Activated T-helper 1 cell treated with anti-CD3 and anti-CD28 coated beads, Interleukin-2, amount 50 U/mL, for 16 hours (primary cell): ENCODE measurements around the gene BMP4.
"Not testable (repeated sequence)": the region's sequence is repeated elsewhere in the genome, so short reads cannot be mapped to it uniquely, and the experiment has no call there.

Experiments
- DNase-seq, 2 donors: peaks; one replicate each; pipeline ENCODE4 v3.0.0-alpha.2; 2020; ENCODE audit warnings: low read depth in 1 of 2, low spot score in 1 of 2

Gene BMP4

DNA sequence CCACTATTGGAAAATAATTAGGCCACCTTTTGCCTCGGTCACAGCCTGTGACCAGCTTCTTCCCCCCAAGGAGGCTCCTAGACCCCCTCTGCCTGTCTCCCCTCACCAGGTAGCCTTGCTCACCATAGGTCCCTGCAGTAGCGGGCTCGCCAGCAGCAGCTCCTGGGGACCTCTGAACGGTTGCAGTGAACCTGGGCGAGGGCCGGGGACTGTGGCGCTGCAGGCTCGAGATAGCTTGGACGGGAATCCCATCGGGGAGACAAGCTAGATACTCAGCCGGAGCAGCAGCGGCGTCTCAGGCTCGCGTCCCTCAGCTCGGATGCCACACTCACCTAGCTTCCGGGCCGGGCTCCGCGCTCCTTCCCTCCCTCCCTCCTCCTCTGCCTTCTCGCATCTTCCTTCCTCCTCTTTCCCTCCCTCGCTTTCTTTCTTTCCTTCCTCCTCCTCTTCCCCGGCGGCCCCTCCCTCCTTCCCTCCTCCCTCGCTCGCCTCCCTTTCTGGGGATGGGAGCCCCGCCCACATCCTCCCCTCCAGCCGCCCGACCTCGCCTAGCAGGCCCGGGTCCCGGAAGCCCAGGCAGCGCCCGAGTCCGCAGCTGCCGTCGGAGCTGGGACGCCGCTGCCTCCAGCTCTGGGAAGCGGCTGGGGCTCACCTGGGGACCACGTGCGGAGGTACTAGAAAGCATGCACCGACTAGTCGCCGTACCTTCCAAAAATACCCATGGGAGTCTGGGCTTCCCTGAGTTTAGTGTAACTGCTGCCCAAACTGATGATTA is at the start of gene BMP4:
BMP4 (minus strand) TSS at position 399 of the 775 bp plus-strand sequence. CDS start 4,603 bp downstream, outside the sequence.
- DNase-seq = no peak

DNA sequence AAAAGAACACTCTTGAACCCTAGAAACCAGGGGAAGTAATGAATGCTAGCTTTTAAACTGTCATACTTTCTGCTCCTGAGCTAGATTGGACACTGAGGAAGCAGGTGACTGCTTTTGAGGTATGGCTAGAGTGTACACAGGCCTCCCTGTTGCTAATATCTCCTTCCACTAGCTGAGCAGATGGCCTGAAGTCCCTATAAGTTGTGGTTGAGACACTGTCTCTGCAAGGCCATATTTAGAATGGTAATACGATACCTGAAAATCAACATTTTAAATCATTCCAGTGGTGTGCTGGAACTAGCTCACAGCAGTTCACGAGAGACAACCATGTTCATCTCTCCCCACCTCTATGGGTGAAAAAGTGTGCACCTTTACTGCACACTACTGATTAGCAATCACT is 46.4 kb upstream of the BMP4 start:
- DNase-seq = no peak

DNA sequence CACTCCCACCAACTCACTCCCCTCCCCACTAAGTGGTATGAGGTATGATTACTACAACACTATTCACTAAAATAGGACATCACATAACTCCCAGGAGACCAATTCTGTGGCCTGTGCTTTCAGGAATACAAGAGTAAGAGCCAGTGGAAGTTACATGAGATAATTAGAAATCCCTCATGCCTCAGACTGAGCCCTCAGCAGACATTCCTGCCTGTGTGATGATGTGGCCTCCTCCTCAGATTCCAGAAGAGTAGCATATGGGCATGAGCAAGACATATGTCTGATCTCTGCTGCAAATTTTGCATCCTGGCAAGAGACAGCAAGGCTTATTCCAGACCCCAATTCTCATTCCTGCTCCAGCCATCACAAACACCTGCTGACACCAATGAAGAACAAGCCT is 46.0 kb upstream of the BMP4 start:
- no peak for DNase-seq

DNA sequence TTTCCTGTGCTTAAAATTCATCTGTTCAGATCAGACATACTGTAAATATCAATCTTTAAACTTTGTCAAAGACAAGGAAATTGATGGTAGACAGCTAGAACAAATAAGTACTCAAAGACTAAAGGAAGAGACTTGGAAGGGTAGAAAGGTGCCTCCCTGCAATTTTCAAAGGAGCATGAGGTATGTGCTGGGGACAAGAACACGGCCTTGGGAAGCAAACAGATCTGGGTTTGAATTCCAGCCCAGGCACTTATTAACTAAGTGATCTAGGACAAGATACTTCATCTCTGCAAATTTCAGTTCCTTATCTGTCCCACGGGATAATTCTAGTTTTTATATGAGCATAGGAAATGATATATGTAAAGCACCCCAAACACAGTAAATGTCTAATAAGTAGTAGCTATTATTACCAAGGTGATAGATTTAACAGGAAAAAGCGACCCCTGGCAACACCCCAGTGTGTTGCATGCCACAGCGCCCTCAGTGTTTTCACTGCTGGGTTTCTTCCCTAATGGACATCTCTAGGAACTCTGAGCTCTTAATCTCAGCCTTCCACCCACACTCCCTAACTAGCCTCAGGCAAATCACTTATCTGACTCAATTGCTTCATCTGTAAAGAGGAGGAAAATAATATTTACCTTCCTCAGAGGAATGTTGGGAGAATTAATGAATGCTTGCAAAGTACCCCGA is 44.7 kb upstream of the BMP4 start:
- no peak for DNase-seq

DNA sequence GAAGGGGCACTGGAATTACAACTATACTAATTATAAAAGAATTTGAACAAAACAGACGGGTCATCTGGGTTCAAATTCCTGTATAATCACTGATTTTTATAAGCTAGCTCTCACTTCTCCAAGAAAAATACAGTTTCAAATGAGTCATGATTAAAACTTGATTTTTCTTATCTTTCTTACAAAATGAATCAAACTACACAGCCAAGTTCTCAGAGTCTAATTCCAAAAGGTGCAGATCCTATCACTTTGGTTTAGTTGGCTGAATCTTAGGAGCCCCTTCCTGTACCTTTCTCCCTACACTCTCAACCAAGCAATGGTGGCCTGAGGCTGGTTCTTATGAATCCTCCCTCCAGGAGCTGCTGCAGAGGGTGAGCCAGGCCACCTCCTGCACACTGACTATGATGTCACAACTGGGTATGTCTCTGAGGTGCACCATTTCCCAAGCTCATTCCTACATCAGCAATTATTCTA is 43.8 kb upstream of the BMP4 start:
- no peak for DNase-seq

DNA sequence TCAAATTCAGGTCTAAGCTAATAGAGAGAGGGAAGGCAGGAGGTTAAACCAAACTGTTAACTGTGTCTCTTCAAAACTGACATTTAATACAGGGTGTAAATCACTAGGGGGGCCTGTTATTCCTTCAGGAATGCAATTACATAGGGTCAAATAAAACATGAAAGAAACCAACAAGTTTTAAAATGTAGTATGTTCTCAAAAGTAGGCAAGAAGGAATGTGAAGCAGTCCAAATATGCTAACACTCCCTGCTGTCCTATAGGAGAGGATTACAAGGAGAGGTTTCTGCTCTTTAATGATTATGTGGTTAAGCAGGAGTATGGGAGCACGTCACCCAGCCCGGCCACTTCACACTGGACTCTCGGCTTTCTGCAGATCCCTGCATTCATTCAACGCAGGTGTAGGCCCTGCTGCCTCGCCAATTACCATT is 42.5 kb upstream of the BMP4 start:
- no peak for DNase-seq

DNA sequence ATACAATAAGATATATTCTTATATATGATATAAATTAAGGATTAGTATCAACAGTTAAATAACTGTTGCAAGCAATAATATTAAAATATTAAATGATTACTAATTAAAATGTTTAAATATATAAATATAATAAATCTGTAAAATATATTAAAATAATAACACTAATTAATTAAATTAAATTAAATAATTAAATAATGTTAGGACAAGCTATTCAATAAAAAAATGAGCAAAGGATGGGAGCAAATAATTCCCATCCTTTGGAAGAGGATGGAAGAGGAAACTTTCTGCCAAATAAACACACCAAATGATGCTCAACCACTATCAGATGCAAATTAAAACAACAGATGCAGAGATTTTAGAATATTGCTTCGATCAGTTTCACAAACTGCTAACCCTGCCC is 39.4 kb upstream of the BMP4 start:
- no peak for DNase-seq

DNA sequence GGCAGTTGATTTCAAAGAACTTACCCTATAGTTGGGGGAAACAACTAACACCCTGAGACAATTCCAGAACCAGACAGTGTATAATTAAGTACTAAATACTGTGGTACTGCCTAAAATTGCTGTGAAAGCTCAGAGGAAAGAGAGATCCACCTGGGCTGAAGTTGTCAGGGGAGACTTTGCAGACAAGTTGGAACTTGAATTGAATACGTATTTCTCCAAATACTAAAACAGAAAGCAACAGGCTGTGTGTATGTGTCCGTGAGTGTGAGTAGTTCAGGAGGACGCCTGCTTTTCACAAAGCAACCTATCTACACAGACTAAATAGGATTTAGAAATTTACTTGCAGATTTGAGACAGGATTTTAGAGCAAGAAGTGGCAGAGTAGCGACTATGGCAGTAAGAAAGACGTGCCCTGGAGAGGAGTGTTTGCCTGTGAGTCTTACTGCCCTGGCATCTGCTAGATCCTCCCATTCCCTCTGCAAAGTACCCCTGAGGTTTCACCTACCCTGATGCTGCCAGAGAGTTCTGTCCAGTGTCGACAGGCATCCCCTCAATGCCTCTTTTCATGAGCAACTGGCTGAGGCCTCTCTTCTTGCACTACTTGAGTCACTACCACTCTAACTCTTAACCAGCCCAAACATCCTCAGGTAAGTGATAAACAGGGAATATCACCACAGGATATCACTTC is 37.4 kb upstream of the BMP4 start:
- no peak for DNase-seq

DNA sequence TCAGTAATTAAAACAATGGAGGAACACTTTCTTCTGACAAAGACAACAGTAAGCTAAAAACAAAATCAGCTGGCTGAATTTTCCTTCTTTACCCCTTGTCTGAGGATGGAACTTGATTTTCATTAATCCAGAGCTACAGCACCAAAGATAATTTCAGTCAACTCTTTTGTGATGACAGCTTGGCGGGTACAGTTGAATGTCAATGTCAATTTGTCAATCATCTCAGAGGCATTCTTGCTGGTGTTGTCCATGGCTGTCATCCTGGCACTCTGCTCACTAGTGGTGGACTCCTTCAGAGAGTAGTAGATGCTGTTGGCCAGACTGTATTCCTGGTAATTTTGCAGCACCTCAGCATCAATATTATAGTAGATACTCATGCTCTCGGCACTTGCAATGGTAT is 34.4 kb upstream of the BMP4 start:
- no peak for DNase-seq

DNA sequence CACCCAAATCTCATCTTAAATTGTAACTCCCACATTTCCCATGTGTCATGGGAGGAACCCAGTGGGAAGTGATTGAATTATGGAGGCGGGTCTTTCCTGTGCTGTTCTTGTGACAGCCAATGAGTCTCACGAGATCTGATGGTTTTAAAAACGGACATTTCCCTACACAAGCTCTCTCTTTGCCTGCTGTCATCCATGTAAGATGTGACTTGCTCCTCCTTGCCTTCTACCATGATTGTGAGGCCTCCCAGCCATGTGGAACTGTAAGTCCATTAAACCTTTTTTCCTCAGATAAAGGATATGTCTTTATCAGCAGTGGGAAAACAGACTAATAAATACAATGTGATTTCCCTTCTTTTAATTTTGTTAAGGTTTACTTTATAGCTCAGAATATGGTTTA is 30.1 kb upstream of the BMP4 start:
- not testable (repeated sequence) for DNase-seq

DNA sequence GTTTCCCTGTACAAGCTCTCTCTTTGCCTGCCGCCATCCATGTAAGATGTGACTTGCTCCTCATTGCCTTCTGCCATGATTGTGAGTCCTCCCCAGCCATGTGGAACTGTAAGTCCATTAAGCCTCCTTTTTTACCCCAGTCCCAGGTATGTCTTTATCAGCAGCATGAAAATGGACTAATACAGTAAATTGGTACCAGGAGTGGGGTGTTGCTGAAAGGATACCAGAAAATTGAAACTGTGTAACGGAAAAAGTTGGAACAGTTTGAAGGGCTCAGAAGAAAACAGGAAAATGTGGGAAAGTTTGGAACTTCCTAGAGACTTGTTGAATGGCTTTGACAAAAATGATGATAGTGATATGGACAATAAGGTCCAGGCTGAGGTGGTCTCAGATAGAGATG is 28.3 kb upstream of the BMP4 start:
- DNase-seq = not testable (repeated sequence)

DNA sequence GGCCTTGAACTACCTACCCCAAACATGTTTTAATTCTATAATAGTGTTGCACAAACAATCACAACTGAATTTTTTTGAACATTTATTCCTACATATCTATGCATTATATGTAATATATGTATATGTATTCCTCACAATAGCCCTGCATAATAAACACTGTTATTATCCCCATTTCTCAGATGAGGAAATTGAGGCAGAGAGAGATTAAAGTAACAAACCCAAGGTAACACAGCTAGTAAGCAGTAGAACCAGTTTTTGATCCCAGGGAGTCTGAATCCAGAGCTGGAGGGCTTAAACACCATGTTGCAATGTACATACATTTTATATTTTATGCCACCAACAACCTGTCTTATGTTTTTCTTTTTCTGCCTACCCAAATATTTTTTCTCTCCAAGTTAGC is 26.5 kb upstream of the BMP4 start:
- no peak for DNase-seq

DNA sequence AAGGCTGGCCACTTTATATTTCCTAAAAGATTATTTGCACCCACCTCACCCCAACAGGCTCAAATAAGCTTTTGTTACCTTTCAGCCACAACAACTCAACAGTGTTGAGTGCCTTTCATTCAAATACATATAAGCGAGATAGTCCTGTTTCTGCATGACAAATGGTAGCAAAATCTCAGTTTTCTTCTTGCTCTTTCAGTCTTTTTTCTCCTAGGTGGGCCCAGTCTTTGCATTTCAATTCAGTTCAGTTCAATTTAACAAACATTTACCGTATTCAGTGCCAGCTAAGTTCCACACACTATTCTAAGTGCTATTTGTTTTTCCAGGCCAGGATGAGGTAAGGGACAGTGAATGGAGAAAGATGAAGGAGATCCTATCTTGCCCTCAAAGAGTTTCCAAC is 25.9 kb upstream of the BMP4 start:
- no peak for DNase-seq

DNA sequence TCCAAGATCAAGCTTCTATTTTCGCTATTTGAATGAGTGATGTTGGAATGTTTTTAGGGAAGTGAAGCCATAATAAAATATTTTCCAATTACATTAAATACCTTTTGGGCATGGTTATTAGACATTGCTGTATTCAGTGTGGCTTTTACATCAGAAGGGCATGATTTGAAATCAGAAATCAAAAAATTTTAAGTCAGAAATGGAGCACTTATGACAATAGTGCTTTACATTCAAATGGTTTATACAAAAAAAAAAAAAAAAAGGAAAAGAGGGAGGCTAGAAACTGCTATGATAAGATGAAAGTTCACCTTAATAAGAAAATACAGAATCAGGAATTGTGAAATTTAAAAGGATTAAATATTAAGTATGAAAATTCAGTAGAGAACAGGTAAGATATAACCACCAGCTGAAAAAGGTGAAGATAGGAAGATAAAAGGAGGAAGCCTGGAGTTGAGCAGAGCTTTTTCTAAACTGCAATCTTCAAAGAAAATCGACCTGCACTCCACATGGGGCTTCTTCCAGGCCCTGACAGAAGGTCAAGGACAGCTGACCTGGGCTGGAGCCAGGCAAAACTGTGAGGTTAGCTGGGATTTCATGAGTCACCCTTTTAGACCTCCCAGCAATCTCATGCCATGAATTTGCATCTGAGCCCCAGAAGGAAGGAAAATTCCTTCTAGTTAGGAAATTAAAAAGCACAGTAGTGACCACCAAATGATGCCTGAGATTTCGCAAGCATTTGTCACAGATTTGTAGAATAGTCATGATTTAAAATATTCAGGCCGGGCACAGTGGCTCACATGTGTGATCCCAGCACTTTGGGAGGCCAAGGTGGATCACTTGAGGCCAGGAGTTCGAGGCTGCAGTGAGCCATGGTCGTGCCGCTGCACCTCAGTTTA is 23.4 kb upstream of the BMP4 start:
- DNase-seq = no peak

DNA sequence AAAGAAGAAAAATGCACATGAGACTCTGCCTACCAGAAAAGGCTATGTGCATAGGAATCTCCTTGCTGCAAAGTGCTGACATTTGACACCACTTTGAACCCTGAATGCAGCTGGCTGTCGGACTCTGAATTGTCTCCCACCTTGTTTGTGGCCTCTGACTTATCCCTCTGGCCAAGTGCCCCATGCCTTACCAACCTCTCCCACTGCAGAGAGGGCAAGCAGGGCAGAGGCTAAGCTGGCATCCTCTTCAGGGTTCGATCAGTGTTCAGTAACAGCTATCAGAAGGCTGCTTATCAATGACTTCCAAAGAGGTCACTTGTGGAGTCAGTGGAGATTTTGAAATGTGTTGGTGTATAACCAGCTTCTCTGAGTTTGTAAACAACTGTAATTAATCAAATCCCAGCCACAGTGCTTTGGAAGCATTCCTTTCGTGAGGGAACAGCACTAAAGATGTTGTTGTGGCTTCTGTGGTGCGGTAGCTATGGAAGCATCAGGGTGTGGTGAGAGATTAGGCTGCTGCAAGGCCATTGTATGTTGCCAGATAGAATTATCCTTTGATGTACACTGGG is 22.6 kb upstream of the BMP4 start:
- no peak for DNase-seq

DNA sequence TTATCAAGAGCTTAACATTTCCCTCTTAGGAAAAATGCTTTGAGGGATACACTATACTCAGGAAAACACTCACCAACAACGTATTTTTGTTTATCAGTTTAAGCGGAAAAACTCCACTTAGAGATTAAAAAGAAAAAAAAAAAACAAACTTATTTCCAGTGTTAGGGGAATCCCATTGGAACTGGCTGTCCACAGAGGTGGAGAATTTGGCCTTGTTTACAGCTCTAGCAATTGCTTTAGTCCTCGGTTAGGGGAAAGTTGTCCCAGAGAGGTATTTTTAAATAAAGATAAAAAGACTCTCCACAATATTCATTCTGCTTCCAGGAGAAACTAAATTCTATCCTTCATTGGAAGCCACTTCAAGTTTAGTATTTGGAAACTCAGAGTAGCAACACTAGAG is 21.6 kb upstream of the BMP4 start:
- DNase-seq = no peak

DNA sequence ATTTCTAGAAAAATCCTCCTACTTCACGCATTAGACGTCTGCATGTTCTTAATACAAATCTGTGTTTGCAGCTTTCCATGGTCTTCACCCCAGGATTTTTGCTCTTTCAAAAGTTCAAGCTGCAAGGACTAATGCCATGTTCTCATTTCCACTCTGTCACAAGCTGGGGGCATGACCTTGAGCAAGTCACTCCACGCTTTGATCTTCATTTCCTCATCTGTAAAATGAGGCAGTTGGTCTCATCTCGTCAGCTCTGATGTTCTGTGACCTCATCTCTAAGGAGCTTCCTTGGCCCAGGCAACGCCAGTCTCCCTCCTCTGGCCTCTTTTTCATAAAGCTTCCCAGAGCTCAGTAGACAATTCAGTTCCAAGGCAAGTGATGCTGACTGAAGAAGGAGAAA is 18.8 kb upstream of the BMP4 start:
- no peak for DNase-seq

DNA sequence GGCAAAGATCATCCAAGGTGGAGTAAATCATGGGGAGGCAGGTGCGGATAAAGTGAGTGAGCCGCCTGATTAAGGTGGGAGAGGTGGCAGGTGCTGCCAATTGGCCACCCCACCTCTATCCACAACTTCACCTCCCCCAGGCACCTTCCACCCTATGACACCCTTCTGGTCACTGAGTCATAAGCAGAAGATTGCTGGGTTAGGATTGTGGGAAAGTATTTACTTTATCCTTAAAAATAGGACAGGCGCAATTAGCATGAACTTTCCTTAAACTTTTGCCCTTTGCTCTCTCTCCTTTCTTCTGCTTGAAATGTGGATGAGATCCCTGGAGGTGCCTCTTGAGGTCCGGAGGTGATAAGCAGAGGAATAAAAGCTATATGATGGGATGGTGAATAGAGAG is 14.9 kb upstream of the BMP4 start:
- no peak for DNase-seq

DNA sequence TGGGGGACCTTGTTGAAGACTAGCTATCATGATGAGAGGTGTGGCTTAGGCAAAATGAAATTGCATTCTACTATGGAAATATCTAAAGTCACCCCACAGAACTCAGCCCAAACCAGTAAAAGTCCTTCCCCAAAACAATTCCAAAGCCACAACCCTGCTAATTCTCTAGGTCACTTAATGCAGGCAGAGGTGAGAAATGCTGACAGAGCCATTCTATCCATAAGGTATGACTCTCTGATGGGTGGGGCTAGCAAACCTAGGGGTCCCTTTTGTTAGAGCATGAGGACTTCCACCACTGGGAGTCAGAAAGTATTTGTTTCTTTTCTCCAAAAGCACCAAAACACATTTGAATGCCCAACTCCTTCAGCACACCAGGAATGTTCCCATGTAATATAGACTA is 12.7 kb upstream of the BMP4 start:
- DNase-seq = no peak

DNA sequence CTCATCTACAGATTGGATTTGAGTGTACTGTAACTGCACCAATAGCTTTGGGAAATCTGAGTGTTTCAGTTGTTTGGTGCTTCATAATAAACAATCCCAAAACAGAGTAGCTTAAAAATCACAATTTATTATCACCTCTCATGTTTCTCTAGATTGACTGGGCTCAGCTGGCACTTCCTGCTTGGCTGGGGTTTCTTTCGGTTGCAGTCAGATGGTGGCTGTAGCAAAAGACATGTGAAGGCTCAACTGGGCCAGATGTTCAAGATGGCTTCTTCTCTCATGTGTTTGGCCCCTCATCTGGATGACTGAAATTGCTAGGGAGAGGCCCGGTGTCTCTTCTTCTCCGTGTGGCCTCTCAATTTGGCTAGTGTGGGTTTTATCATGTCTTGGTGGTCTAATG is 12.1 kb upstream of the BMP4 start:
- no peak for DNase-seq

DNA sequence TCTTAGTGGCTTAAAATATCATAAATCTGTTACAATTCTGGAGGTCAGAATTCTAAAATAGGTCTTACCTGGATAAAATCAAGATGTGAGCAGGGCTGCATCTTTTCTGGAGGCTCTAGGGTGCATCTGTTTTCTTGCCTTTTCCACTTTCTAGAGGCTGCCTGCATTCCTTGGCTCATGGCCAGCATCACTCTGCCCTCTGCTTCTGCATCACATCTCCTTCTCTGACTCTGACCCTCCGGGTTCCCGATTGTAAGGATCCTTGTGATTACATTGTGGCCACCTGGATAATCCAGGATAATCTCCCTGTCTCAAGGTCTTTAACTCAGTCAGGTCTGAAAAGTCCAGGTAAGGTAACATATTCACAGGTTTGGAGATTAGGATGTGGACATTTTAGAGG is 11.0 kb upstream of the BMP4 start:
- DNase-seq = no peak
